CD4-positive, alpha-beta T cell (primary cell): ENCODE measurements around the gene TGFBR2. TPM values are rescaled to one million over a fixed set of nuclear protein-coding genes. Genes with fewer than 3 reads are reported as not detected.
A peak's percentile ranks its signal among the peaks of the same experiment; 100 is the strongest.

ENCODE experiments used
- ATAC-seq: fragments of 200-7000 bp; cut with Tn5 transposase; one replicate; pipeline ENCODE4 v1.10.0; 2022; ENCODE audit warnings: mild to moderate bottlenecking; ENCODE audit not compliant: poor library complexity
- CTCF ChIA-PET: fragments of 350-600 bp; sonication (Branson Sonifier 250); formaldehyde crosslinking; loops from one replicate; lab custom pipeline; 2021; ENCODE audit warnings: antibody characterized with exemption, inconsistent platforms; lab: Charles Lee
- POLR2A ChIA-PET: fragments of 350-600 bp; sonication (Branson Sonifier 250); formaldehyde crosslinking; loops from one replicate; lab custom pipeline; 2021; ENCODE audit warnings: antibody characterized with exemption, inconsistent platforms; lab: Charles Lee
- DNase-seq, 14 experiments: peaks; one replicate each; pipeline ENCODE4 v3.0.0-alpha.2; 2013 to 2020; ENCODE audit warnings: mixed read lengths in 2 of 14
- H3K27ac ChIP-seq, 2 donors: one replicate each; pipeline versions ENCODE4 v1.5.1 to v1.7.0; 2013; ENCODE audit warnings: low read length in 2 of 2, low read depth in 1 of 2, mild to moderate bottlenecking in 1 of 2
- H3K27me3 ChIP-seq, 2 experiments: 1 replicate in 1 of 2; 2 replicates in 1 of 2; pipeline versions ENCODE4 v1.6.1 to v1.7.0; 2013; ENCODE audit warnings: low read length in 2 of 2, control low read depth in 1 of 2, mild to moderate bottlenecking in 1 of 2, moderate library complexity in 1 of 2; ENCODE audit not compliant: insufficient read depth in 2 of 2, control insufficient read depth in 1 of 2
- H3K36me3 ChIP-seq: one replicate; pipeline ENCODE4 v1.6.1; 2013; ENCODE audit warnings: low read length, control low read depth; ENCODE audit not compliant: insufficient read depth
- H3K4me1 ChIP-seq: one replicate; pipeline ENCODE4 v1.6.1; 2013; ENCODE audit warnings: low read length, control low read depth; ENCODE audit not compliant: insufficient read depth
- H3K4me3 ChIP-seq: one replicate; pipeline ENCODE4 v1.5.1; 2013; ENCODE audit warnings: mild to moderate bottlenecking, low read length, moderate library complexity
- H3K9me3 ChIP-seq, 2 experiments: 1 replicate in 1 of 2; 2 replicates in 1 of 2; pipeline versions ENCODE4 v1.6.1 to v1.7.0; 2013; ENCODE audit warnings: low read length in 2 of 2, mild to moderate bottlenecking in 2 of 2, control low read depth in 1 of 2, moderate library complexity in 1 of 2; ENCODE audit not compliant: control insufficient read depth in 1 of 2, insufficient read depth in 1 of 2
- H3K27ac Mint-ChIP-seq: one replicate; pipeline ENCODE4 v1.8.0; 2020; ENCODE audit warnings: mixed read lengths
- H3K27me3 Mint-ChIP-seq: one replicate; pipeline ENCODE4 v1.8.0; 2021; ENCODE audit warnings: mixed read lengths
- H3K36me3 Mint-ChIP-seq: one replicate; pipeline ENCODE4 v1.8.0; 2021; ENCODE audit warnings: low read depth, mixed read lengths
- H3K4me1 Mint-ChIP-seq: one replicate; pipeline ENCODE4 v1.8.0; 2021; ENCODE audit warnings: low read depth, mixed read lengths
- H3K4me3 Mint-ChIP-seq: one replicate; pipeline ENCODE4 v1.8.0; 2020; ENCODE audit warnings: mild to moderate bottlenecking, mixed read lengths
- H3K9me3 Mint-ChIP-seq: one replicate; pipeline ENCODE4 v1.8.0; 2020; ENCODE audit warnings: mixed read lengths
- intact Hi-C, 2 experiments: fragments of 100-400 bp; cut with DNase I in 1 of 2; cut with micrococcal nuclease in 1 of 2; formaldehyde crosslinking; loops; one replicate each; pipeline versions ENCODE4 v1.15.1 to v1.9.0; 2023 to 2025; cut with DNase I, micrococcal nuclease
- total RNA-seq, 174 experiments: library from RNA in 2 of 174; stranded (reverse) in 2 of 174; gene quantifications; one replicate each; pipeline ENCODE4 v1.2.3 and lab custom pipeline; 2021 to 2026
- TF ChIP-seq, protein P1 (sequence below): fragments of 200-600 bp; IDR thresholded peaks from one replicate; pipeline ENCODE4 v1.8.0; 2022; ENCODE audit warnings: antibody characterized with exemption, mild to moderate bottlenecking

Gene TGFBR2
- total RNA-seq, 2 experiments from 2014 or later: 203 to 205 TPM

DNA sequence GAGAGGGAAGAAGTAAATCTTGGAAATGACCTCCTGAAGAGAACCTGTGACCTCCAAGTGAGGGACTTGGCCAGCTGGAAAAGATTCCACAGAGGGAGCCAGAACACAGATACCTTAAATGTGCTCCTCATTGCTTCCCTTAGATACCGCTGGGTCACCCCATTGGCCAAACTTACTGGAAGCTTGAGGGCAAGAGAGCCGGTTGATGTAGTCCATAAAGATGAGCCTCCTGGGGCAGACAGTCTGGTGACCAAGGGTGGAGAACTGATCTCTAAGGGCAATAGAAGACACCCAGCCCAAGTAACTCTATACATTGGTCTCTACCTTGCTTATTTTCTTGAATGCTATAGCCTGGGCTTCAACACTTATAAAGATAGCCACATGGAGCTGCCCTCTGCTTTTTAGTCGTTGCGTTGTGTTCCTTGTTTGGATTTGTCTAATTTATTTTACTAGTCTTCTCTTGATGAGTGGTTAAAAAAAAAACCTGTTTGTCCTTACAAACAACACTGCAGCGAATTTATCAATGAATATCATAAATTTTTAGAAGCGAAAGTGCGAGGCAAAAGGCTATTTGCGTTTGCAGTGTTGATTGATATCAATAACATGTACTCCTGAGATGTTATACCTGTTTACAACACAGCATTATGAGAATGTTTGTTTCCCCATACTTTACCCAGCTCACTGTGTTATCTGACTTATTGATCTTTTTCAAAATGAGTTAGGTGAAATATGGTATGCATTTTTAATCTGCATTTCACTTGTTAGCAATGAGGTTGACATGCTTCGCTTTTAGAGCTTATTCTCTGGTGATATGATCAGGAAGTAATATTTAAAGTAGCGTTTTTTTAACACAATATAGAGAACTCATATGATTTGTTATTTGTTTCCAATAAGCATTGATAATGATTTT lies 31.2 kb downstream of the TGFBR2 start:
- peaks cover 76% of the 10 kb centered on the region for H3K4me1 ChIP-seq
- H3K36me3 ChIP-seq: peaks cover 10% of the 10 kb centered on the region
- Mint-ChIP-seq H3K36me3 (peaks cover 67% of the 10 kb centered on the region), H3K4me1 (peaks cover 99% of the 10 kb centered on the region), H3K27ac (peak overlapping the region; percentile 96), H3K4me3 (peak overlapping the region; percentile 86), H3K9me3 (no peaks in the 10 kb centered on the region), H3K27me3 (no peaks in the 10 kb centered on the region)
- peak overlapping the region; percentile 15 for H3K4me3 ChIP-seq
- no peak for ATAC-seq
- intact Hi-C loops: loop anchor here in 1 of 2 experiments (10.0 kb wide), 1 partner anchor 47 kb away; no protein-coding TSS in a partner anchor
- TF ChIP-seq, protein P1, sequence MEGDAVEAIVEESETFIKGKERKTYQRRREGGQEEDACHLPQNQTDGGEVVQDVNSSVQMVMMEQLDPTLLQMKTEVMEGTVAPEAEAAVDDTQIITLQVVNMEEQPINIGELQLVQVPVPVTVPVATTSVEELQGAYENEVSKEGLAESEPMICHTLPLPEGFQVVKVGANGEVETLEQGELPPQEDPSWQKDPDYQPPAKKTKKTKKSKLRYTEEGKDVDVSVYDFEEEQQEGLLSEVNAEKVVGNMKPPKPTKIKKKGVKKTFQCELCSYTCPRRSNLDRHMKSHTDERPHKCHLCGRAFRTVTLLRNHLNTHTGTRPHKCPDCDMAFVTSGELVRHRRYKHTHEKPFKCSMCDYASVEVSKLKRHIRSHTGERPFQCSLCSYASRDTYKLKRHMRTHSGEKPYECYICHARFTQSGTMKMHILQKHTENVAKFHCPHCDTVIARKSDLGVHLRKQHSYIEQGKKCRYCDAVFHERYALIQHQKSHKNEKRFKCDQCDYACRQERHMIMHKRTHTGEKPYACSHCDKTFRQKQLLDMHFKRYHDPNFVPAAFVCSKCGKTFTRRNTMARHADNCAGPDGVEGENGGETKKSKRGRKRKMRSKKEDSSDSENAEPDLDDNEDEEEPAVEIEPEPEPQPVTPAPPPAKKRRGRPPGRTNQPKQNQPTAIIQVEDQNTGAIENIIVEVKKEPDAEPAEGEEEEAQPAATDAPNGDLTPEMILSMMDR: no peak
- H3K27me3 ChIP-seq: no peaks in the 10 kb centered on the region
- H3K9me3 ChIP-seq: no peaks in the 10 kb centered on the region
- DNase-seq: no peak
- ChIA-PET POLR2A (interaction anchor here (0.6 to 18.3 kb wide), 9 partner anchors 9 to 30 kb away, joined by 3 to 297 read pairs (median 5); no protein-coding TSS in a partner anchor), CTCF (interaction anchor here (1.0 to 1.4 kb wide), 3 partner anchors 29 to 56 kb away, joined by 3 read pairs; no protein-coding TSS in a partner anchor)
- H3K27ac ChIP-seq: peak overlapping the region; percentile 14 to 18

DNA sequence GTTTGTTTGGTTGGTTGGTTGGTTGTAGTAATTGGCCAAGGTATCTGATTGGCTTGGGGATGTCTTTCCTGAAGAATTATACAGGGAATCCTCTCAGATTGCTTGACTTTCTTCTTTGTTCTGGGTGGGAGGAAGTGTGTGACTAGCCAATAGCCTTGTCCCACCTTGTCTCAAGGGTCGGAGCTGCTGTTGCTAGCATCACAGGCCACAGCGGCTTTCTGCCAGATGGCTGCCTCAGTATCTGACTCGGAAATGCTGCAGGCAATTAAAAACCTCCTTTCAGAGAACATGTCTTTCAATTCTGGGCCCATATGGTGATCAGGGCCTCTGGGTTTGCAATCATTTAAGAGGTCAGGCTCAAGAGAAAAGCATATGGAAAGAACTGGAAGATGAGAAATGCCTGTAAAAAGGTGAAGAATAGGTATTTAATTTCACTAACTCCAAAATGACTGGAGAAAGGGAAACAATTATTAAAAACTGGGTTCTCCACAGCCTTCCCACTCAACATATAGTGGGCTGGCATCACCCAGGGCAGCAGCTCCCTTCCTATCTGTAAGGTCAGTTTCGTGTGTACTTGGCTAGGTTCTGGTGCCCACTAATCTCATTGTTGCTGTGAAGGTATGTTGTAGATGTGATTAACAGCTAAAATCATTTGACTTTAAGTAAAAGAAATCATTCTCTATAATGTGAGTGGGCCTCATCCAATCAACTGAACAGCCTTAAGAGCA lies 32.4 kb downstream of the TGFBR2 start:
- DNase-seq (no peak), ATAC-seq (no peak)
- TF ChIP-seq, protein P1: no peak
- H3K36me3 ChIP-seq: peaks cover 5% of the 10 kb centered on the region
- no peaks in the 10 kb centered on the region for H3K9me3 Mint-ChIP-seq
- no peaks in the 10 kb centered on the region for H3K9me3 ChIP-seq
- H3K27ac ChIP-seq: peak overlapping the region; percentile 55 to 76
- peaks cover 78% of the 10 kb centered on the region for H3K4me1 ChIP-seq
- H3K4me1 Mint-ChIP-seq: peaks cover 99% of the 10 kb centered on the region
- no peaks in the 10 kb centered on the region for H3K27me3 Mint-ChIP-seq
- no peaks in the 10 kb centered on the region for H3K27me3 ChIP-seq
- intact Hi-C loops: loop anchor here in 1 of 2 experiments (10.0 kb wide), 1 partner anchor 46 kb away; no protein-coding TSS in a partner anchor
- ChIA-PET POLR2A (interaction anchor here (0.8 to 18.3 kb wide), 8 partner anchors 10 to 33 kb away, joined by 3 to 297 read pairs (median 4); partner anchors contain the start of gene TGFBR2), CTCF (interaction anchor here (1.4 kb wide), 1 partner anchor 55 kb away, joined by 5 read pairs; no protein-coding TSS in a partner anchor)
- peaks cover 62% of the 10 kb centered on the region for H3K36me3 Mint-ChIP-seq
- peak overlapping the region; percentile 1 for H3K4me3 ChIP-seq
- peak overlapping the region; percentile 86 for H3K4me3 Mint-ChIP-seq
- H3K27ac Mint-ChIP-seq: peak overlapping the region; percentile 96

GRCh38 chr3:30639937-30640336 lies 33.5 kb downstream of the TGFBR2 start:
- Mint-ChIP-seq H3K4me3 (peak overlapping the region; percentile 86), H3K27ac (peak overlapping the region; percentile 96), H3K9me3 (no peaks in the 10 kb centered on the region), H3K4me1 (peaks cover 99% of the 10 kb centered on the region), H3K27me3 (no peaks in the 10 kb centered on the region), H3K36me3 (peaks cover 64% of the 10 kb centered on the region)
- POLR2A ChIA-PET: interaction anchor here (0.6 to 18.3 kb wide), 8 partner anchors 10 to 34 kb away, joined by 3 to 297 read pairs (median 6); partner anchors contain the start of gene TGFBR2
- Histone ChIP-seq H3K27me3 (no peaks in the 10 kb centered on the region), H3K4me1 (peaks cover 82% of the 10 kb centered on the region), H3K4me3 (no peak overlapping the region), H3K27ac (peak overlapping the region in 1 of 2 donors; percentile 76), H3K36me3 (peaks cover 10% of the 10 kb centered on the region), H3K9me3 (no peaks in the 10 kb centered on the region)
- CTCF ChIA-PET: interaction anchor here (1.4 to 1.5 kb wide), 2 partner anchors 16 to 54 kb away, joined by 3 to 5 read pairs; no protein-coding TSS in a partner anchor
- ATAC-seq (peak; percentile 45), DNase-seq (peak in 3 of 14 experiments; percentile 47 to 68 (median 53))
- TF ChIP-seq, protein P1: no peak
- intact Hi-C loops: loop anchor here (2.0 to 10.0 kb wide), 3 partner anchors 33 to 53 kb away; partner anchors contain the start of gene TGFBR2 (in 2 of the 2)
